GM12878 (cell line): ENCODE results near the gene ABR. TPM values are rescaled to one million over a fixed set of nuclear protein-coding genes. Genes with fewer than 3 reads are reported as not detected.

Experiments
- ATAC-seq: fragments of 200-7000 bp; cut with Tn5 transposase; 3 replicates; pipeline ENCODE4 v1.9.1; 2020; ENCODE audit warnings: mild to moderate bottlenecking, moderate library complexity
- BruUV-seq: library from RNA; stranded (reverse); fragments of 400-500 nt; replicated peaks from 2 replicates; lab custom pipeline; 2021; lab: Mats Ljungman, UMichigan
- CTCF ChIA-PET: fragments of 300-600 bp; sonication (Branson Sonifier 250); formaldehyde crosslinking; extraction: SDS; loops from one replicate; lab custom pipeline; 2021; ENCODE audit warnings: inconsistent platforms; lab: Yijun Ruan, JAX
- POLR2A ChIA-PET: fragments of 350-600 bp; formaldehyde crosslinking; extraction: SDS; loops from one replicate; lab custom pipeline; 2021; ENCODE audit warnings: inconsistent platforms; lab: Charles Lee
- RAD21 ChIA-PET: fragments of 300-600 bp; sonication (Branson Sonifier 250); formaldehyde crosslinking; loops from one replicate; lab custom pipeline; 2023; ENCODE audit warnings: antibody characterized with exemption; ENCODE audit not compliant: unreplicated experiment; lab: Charles Lee
- SMC1A ChIA-PET: fragments of 300-600 bp; sonication (Branson Sonifier 250); formaldehyde crosslinking; loops from one replicate; lab custom pipeline; 2023; ENCODE audit not compliant: unreplicated experiment, uncharacterized antibody; lab: Charles Lee
- DNase-seq: peaks from one replicate; pipeline ENCODE4 v3.0.0-alpha.2; 2011; ENCODE audit warnings: low read depth, low spot score
- FAIRE-seq: peaks from 3 replicates; lab custom pipeline; 2011; peaks lifted over from hg19 to GRCh38; lab: Jason Lieb, UNC
- H2AFZ ChIP-seq: 2 replicates; pipeline ENCODE4 v1.6.0; 2011; ENCODE audit warnings: low read depth, low read length, control low read depth; ENCODE audit not compliant: control insufficient read depth
- H3K27ac ChIP-seq: 2 replicates; pipeline ENCODE4 v1.5.1; 2011; ENCODE audit warnings: control low read depth; ENCODE audit not compliant: control insufficient read depth, insufficient read depth
- H3K27me3 ChIP-seq, 2 experiments: replicated peaks in 1 of 2; 2 replicates each; pipeline versions ENCODE4 v1.6.0 to v1.6.1; 2011; ENCODE audit warnings: low read length in 1 of 2; ENCODE audit not compliant: control insufficient read depth in 2 of 2, insufficient read depth in 2 of 2
- H3K36me3 ChIP-seq, 2 experiments: 2 replicates each; pipeline ENCODE4 v1.5.1; 2011; ENCODE audit warnings: low read length in 1 of 2; ENCODE audit not compliant: control insufficient read depth in 2 of 2, insufficient read depth in 2 of 2
- H3K4me1 ChIP-seq: 2 replicates; pipeline ENCODE4 v1.6.1; 2011; ENCODE audit warnings: mild to moderate bottlenecking, low read length, moderate library complexity, mixed read lengths; ENCODE audit not compliant: control insufficient read depth, insufficient read depth
- H3K4me2 ChIP-seq: 2 replicates; pipeline ENCODE4 v1.6.0; 2011; ENCODE audit warnings: control low read depth; ENCODE audit not compliant: control insufficient read depth, insufficient read depth
- H3K4me3 ChIP-seq: fragments of 200-600 bp; sonication (generic); 2 replicates; pipeline ENCODE4 v1.5.1; 2016
- H3K79me2 ChIP-seq: 2 replicates; pipeline ENCODE4 v1.6.0; 2011; ENCODE audit warnings: low read length; ENCODE audit not compliant: control insufficient read depth, insufficient read depth
- H3K9ac ChIP-seq: 2 replicates; pipeline ENCODE4 v1.8.0; 2011; ENCODE audit warnings: low read length, control low read depth, mixed read lengths; ENCODE audit not compliant: control insufficient read depth, insufficient read depth
- H3K9me3 ChIP-seq: replicated peaks from 3 replicates; pipeline ENCODE4 v1.5.1; 2011; ENCODE audit warnings: mild to moderate bottlenecking, low read length; ENCODE audit not compliant: control insufficient read depth, insufficient read depth
- H4K20me1 ChIP-seq: 2 replicates; pipeline ENCODE4 v1.6.0; 2011; ENCODE audit not compliant: control insufficient read depth, insufficient read depth
- HCFC1 ChIP-seq: fragments of 150-350 bp; IDR thresholded peaks from 2 replicates; pipeline ENCODE4 v1.6.1; 2014; ENCODE audit warnings: low read length
- NFIC ChIP-seq: IDR thresholded peaks from 2 replicates; pipeline ENCODE4 v1.6.1; 2012; ENCODE audit warnings: low read depth, mild to moderate bottlenecking, inconsistent platforms, low read length, moderate library complexity
- NFXL1 ChIP-seq: fragments of 450-650 bp; IDR thresholded peaks from 2 replicates; pipeline ENCODE4 v1.6.1; 2017; ENCODE audit warnings: antibody characterized with exemption, mild to moderate bottlenecking, borderline replicate concordance
- RBBP5 ChIP-seq: fragments of 200-600 bp; sonication (generic); conservative IDR thresholded peaks from 2 replicates; pipeline ENCODE4 v1.6.1; 2016
- RELB ChIP-seq: fragments of 450-650 bp; IDR thresholded peaks from 2 replicates; pipeline ENCODE4 v1.6.1; 2017; ENCODE audit warnings: low read depth, mild to moderate bottlenecking, moderate library complexity
- TARDBP ChIP-seq: IDR thresholded peaks from 2 replicates; pipeline ENCODE4 v1.6.1; 2016; ENCODE audit warnings: borderline replicate concordance
- ZNF622 ChIP-seq: fragments of 450-650 bp; IDR thresholded peaks from 2 replicates; pipeline ENCODE4 v1.6.1; 2017; ENCODE audit warnings: mild to moderate bottlenecking, inconsistent platforms
- WGBS: methylation state at CpG from one replicate; pipeline ENCODE4 v1.1.6; 2016; ENCODE audit warnings: low lambda C conversion rate; ENCODE audit not compliant: insufficient replicate concordance, insufficient coverage; ENCODE audit errors: missing lambda C conversion rate; 5-methylcytosine and 5-hydroxymethylcytosine counted together
- in situ Hi-C: fragments of 300-500 bp; cut with MboI; formaldehyde crosslinking; loops from 9 replicates; pipeline ENCODE4 v1.14.3; 2018; ENCODE audit warnings: mixed read lengths
- intact Hi-C: fragments of 100-400 bp; cut with micrococcal nuclease; formaldehyde crosslinking; loops from one replicate; pipeline ENCODE4 v1.14.2; 2022; ENCODE audit not compliant: unreplicated experiment
- polyA plus RNA-seq, 11 experiments: library from polyadenylated mRNA; depleted of rRNA in 4 of 11; unstranded in 6 of 11; stranded (reverse) in 5 of 11; fragments of >200 nt; fragmentation: Nextera tagmentation in 4 of 11; fragmentation: Illumina TruSeq in 1 of 11; extraction: Ambion mirVana in 4 of 11; extraction: Trizol in 1 of 11; gene quantifications; 1 replicate in 1 of 11; 2 replicates in 10 of 11; pipeline versions ENCODE4 v1.2.1 to v1.2.3, GENCODE V29; 2011 to 2016; ENCODE audit warnings: inconsistent platforms in 2 of 11, missing spikeins in 2 of 11, low read depth in 1 of 11
- total RNA-seq, 4 experiments: library from RNA; depleted of rRNA in 3 of 4; stranded (reverse); fragments of >200 nt in 3 of 4; fragmentation: Illumina TruSeq in 1 of 4; extraction: Trizol in 1 of 4; gene quantifications; 2 replicates each; pipeline versions ENCODE4 v1.2.1 to v1.2.3, GENCODE V29; 2013 to 2021
- TF ChIP-seq, protein P1 (sequence below): fragments of 450-650 bp; IDR thresholded peaks from 2 replicates; pipeline ENCODE4 v1.6.1; 2016; ENCODE audit warnings: mild to moderate bottlenecking, moderate library complexity, borderline replicate concordance

ABR gene
- total and polyA plus RNA-seq, 10 of the 15 experiments (the other 5 are each of a cell fraction or from before 2014, with no cell fraction given) = 1.4 to 112 (median 30.0) TPM

- ChIA-PET CTCF (no interaction called here), SMC1A (no interaction called here), POLR2A (no interaction called here), RAD21 (no interaction called here)
- Histone ChIP-seq H4K20me1 (no peaks in the 10 kb centered on the region), H3K36me3 (peaks cover 15 to 38% of the 10 kb centered on the region in 2 experiments; a peak in 3 of 4 replicates), H3K27me3 (no peaks in the 10 kb centered on the region), H3K4me1 (no peaks in the 10 kb centered on the region), H2AFZ (no peak overlapping the region), H3K4me2 (no peak overlapping the region), H3K9ac (no peak overlapping the region), H3K27ac (no peak overlapping the region), H3K9me3 (no peaks in the 10 kb centered on the region), H3K4me3 (no peak overlapping the region), H3K79me2 (no peaks in the 10 kb centered on the region)
- in situ Hi-C loops = no loop called here
- WGBS = 87% methylated on average over 14 of the region's 14 CpGs
- BruUV-seq = no TSS peak
- ATAC-seq (no peak), FAIRE-seq (no peak), DNase-seq (no peak)
- intact Hi-C loops = no loop called here
- TF ChIP-seq RELB = no peak
- TF ChIP-seq RBBP5 = no peak
- TF ChIP-seq HCFC1 = no peak
- TF ChIP-seq NFIC = no peak
- TF ChIP-seq ZNF622 = no peak
- no peak for TF ChIP-seq TARDBP
Measured at GRCh38 chr17:1091900-1092299, 87.9 kb downstream of the ABR start.

DNA sequence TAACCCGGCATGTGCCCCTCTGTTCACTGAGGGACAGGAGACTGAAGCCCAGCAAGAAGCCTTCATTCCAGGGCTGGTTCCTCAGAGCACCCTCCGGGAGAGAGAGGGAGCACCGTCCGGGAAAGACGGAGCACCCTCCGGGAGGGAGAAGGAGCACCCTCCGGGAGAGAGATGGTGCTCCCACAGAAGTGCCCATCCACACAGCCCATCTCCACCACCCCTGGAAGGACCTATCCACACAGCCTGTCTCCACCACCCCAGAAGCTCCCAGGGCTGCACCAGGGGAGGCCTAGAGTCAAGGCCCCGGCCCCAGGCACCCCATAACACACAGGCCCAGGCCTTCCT is 88.6 kb downstream of the ABR start:
- BruUV-seq = no TSS peak
- ChIA-PET POLR2A (no interaction called here), CTCF (no interaction called here), RAD21 (no interaction called here), SMC1A (no interaction called here)
- H3K4me3 ChIP-seq = no peak overlapping the region
- H3K36me3 ChIP-seq = peaks cover 15 to 38% of the 10 kb centered on the region in 2 experiments; a peak in 3 of 4 replicates
- no peaks in the 10 kb centered on the region for H4K20me1 ChIP-seq
- intact Hi-C loops (no loop called here), in situ Hi-C loops (no loop called here)
- FAIRE-seq = no peak
- no peak overlapping the region for H3K4me2 ChIP-seq
- no peaks in the 10 kb centered on the region for H3K4me1 ChIP-seq
- no peak overlapping the region for H2AFZ ChIP-seq
- DNase-seq = no peak
- H3K27me3 ChIP-seq = no peaks in the 10 kb centered on the region
- 99% methylated on average over 8 of the region's 8 CpGs for WGBS
- H3K9ac ChIP-seq = no peak overlapping the region
- no peak for ATAC-seq
- peak; percentile 90; the same call in 1 of the 2 replicates for TF ChIP-seq NFXL1
- TF ChIP-seq, protein P1, sequence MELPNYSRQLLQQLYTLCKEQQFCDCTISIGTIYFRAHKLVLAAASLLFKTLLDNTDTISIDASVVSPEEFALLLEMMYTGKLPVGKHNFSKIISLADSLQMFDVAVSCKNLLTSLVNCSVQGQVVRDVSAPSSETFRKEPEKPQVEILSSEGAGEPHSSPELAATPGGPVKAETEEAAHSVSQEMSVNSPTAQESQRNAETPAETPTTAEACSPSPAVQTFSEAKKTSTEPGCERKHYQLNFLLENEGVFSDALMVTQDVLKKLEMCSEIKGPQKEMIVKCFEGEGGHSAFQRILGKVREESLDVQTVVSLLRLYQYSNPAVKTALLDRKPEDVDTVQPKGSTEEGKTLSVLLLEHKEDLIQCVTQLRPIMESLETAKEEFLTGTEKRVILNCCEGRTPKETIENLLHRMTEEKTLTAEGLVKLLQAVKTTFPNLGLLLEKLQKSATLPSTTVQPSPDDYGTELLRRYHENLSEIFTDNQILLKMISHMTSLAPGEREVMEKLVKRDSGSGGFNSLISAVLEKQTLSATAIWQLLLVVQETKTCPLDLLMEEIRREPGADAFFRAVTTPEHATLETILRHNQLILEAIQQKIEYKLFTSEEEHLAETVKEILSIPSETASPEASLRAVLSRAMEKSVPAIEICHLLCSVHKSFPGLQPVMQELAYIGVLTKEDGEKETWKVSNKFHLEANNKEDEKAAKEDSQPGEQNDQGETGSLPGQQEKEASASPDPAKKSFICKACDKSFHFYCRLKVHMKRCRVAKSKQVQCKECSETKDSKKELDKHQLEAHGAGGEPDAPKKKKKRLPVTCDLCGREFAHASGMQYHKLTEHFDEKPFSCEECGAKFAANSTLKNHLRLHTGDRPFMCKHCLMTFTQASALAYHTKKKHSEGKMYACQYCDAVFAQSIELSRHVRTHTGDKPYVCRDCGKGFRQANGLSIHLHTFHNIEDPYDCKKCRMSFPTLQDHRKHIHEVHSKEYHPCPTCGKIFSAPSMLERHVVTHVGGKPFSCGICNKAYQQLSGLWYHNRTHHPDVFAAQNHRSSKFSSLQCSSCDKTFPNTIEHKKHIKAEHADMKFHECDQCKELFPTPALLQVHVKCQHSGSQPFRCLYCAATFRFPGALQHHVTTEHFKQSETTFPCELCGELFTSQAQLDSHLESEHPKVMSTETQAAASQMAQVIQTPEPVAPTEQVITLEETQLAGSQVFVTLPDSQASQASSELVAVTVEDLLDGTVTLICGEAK = no peak
- no peaks in the 10 kb centered on the region for H3K79me2 ChIP-seq
- H3K9me3 ChIP-seq = no peaks in the 10 kb centered on the region
- H3K27ac ChIP-seq = no peak overlapping the region
